K562 (cell line): ENCODE measurements around the gene ZC3H13. TPM values are rescaled to one million over a fixed set of nuclear protein-coding genes. Genes with fewer than 3 reads are reported as not detected.

ENCODE experiments used
- ADNP ChIP-seq: fragments of 200-800 bp; sonication (Bioruptor generic); IDR thresholded peaks from 2 replicates; pipeline ENCODE4 v1.6.1; 2016; ENCODE audit warnings: missing genetic modification characterization, missing compliant biosample characterization
- CBX1 ChIP-seq: sonication (generic); IDR thresholded peaks from 2 replicates; pipeline ENCODE4 v1.6.1; 2016; ENCODE audit warnings: antibody characterized with exemption, low read depth, mild to moderate bottlenecking
- NFE2 ChIP-seq: IDR thresholded peaks from 2 replicates; pipeline ENCODE4 v1.6.1; 2014; ENCODE audit warnings: antibody characterized with exemption, low read depth
- RBFOX2 ChIP-seq: fragments of 200-400 bp; formaldehyde crosslinking; IDR thresholded peaks from 2 replicates; pipeline ENCODE4 v1.6.1; 2017; ENCODE audit warnings: low read depth, mild to moderate bottlenecking, low read length, moderate library complexity
- RBM15 ChIP-seq: fragments of 200-400 bp; formaldehyde crosslinking; IDR thresholded peaks from 2 replicates; pipeline ENCODE4 v1.6.1; 2018; ENCODE audit warnings: mild to moderate bottlenecking, low read length, moderate library complexity; ENCODE audit not compliant: insufficient read depth
- TEAD2 ChIP-seq: fragments of 450-650 bp; IDR thresholded peaks from 2 replicates; pipeline ENCODE4 v1.6.1; 2016; ENCODE audit warnings: missing genetic modification characterization, control low read depth, missing compliant biosample characterization
- ZNF354B ChIP-seq: fragments of 250-450 bp; sonication (Bioruptor Pico); IDR thresholded peaks from 2 replicates; pipeline ENCODE4 v1.4.0; 2020
- ZNF561 ChIP-seq: fragments of 450-650 bp; formaldehyde crosslinking; conservative IDR thresholded peaks from 2 replicates; pipeline ENCODE4 v1.4.0; 2020; ENCODE audit warnings: mild to moderate bottlenecking, moderate library complexity
- ZNF668 ChIP-seq: fragments of 250-450 bp; sonication (Bioruptor Pico); IDR thresholded peaks from 2 replicates; pipeline ENCODE4 v1.8.0; 2022; ENCODE audit warnings: mild to moderate bottlenecking, inconsistent platforms
- polyA plus RNA-seq, 8 experiments: library from polyadenylated mRNA; depleted of rRNA in 4 of 8; stranded (reverse) in 5 of 8; unstranded in 3 of 8; fragments of >200 nt; fragmentation: Nextera tagmentation in 2 of 8; fragmentation: Illumina TruSeq in 1 of 8; extraction: Ambion mirVana in 2 of 8; extraction: Trizol in 1 of 8; gene quantifications; 2 replicates each; pipeline versions ENCODE4 v1.2.1 to v1.2.3, GENCODE V29; 2011 to 2014; ENCODE audit warnings: inconsistent platforms in 1 of 8, missing spikeins in 1 of 8
- total RNA-seq, 7 experiments: library from RNA; depleted of rRNA in 6 of 7; stranded (reverse); fragments of >200 nt in 6 of 7; fragmentation: Illumina TruSeq in 2 of 7; extraction: Trizol in 2 of 7; gene quantifications; 2 replicates each; pipeline versions ENCODE4 v1.2.1 to v1.2.3, GENCODE V29; 2011 to 2021; ENCODE audit warnings: low replicate concordance in 1 of 7
- TF ChIP-seq, protein P1 (sequence below), 2 experiments: fragments of 450-650 bp in 1 of 2; sonication (generic) in 1 of 2; formaldehyde crosslinking in 1 of 2; IDR thresholded peaks in 1 of 2; conservative IDR thresholded peaks in 1 of 2; 2 replicates each; pipeline versions ENCODE4 v1.6.1 to v1.8.1; 2016 to 2023; ENCODE audit warnings: mild to moderate bottlenecking in 2 of 2, moderate library complexity in 2 of 2, inconsistent platforms in 1 of 2, missing genetic modification reagents in 1 of 2
- TF ChIP-seq, protein P2 (sequence below): sonication (generic); formaldehyde crosslinking; IDR thresholded peaks from 2 replicates; pipeline ENCODE4 v1.8.1; 2023; ENCODE audit warnings: missing genetic modification reagents, mild to moderate bottlenecking, borderline replicate concordance
- TF ChIP-seq, protein P3 (sequence below), 2 experiments: fragments of 450-650 bp; IDR thresholded peaks; 2 replicates each; pipeline ENCODE4 v1.6.1; 2016; ENCODE audit warnings: mild to moderate bottlenecking in 2 of 2, borderline replicate concordance in 1 of 2, low read depth in 1 of 2, moderate library complexity in 1 of 2

Gene ZC3H13
- total and polyA plus RNA-seq, 9 of the 15 experiments (the other 6 are each of a cell fraction or from before 2014, with no cell fraction given): 4.9 to 27.6 (median 12.1) TPM

DNA sequence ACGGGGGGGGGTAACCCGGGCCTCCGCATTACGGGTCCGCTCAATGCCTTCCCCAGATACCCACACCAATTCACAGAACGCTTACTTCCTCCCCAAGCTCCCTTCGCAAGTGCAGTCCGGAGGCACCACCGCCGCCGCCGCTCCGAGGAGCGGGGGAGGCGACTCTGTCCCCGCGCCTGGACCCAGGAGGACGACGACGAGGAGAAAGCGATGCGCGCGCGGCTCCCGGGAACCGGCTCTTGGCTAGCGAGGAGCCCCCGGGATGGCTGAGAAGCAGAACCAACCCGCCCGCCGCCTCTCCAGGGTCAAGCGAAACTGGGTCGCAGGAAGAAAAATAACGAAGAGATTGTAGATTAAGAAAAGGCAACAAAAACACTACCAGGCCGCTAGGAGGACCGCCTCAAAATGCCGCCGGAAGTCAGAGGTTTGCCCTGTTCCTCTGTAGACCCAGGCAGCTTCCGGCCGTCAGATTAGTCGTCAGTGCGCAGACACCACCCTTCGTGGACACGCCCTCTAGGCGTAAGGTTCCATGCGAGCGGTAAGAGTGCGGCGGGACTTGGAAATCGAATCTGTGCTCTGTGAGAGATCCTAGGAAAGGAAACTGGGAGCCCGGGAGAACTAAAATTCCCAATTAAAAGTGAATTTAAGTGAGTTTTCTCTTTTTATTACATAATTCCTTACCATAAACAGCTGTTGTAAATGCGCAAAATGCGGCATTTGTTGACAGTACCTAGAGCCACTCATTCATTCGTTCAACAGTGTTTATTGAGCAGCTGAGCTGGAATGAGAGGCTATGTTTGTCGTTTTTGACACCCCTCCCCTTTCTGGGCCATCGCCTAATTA lies at the start of gene ZC3H13 (continued):
- TF ChIP-seq, protein P1, sequence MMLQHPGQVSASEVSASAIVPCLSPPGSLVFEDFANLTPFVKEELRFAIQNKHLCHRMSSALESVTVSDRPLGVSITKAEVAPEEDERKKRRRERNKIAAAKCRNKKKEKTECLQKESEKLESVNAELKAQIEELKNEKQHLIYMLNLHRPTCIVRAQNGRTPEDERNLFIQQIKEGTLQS (IDR thresholded peaks at IDR 0.05): no peak
- TF ChIP-seq, protein P1 (CRISPR knock-in tag; conservative IDR thresholded peaks at IDR 0.05): 0 out of 2 replicates have a peak, but pooled peaks have one; percentile 31
- TF ChIP-seq NFE2: no peak
- TF ChIP-seq RBFOX2: peak; percentile 90
- TF ChIP-seq, protein P2, sequence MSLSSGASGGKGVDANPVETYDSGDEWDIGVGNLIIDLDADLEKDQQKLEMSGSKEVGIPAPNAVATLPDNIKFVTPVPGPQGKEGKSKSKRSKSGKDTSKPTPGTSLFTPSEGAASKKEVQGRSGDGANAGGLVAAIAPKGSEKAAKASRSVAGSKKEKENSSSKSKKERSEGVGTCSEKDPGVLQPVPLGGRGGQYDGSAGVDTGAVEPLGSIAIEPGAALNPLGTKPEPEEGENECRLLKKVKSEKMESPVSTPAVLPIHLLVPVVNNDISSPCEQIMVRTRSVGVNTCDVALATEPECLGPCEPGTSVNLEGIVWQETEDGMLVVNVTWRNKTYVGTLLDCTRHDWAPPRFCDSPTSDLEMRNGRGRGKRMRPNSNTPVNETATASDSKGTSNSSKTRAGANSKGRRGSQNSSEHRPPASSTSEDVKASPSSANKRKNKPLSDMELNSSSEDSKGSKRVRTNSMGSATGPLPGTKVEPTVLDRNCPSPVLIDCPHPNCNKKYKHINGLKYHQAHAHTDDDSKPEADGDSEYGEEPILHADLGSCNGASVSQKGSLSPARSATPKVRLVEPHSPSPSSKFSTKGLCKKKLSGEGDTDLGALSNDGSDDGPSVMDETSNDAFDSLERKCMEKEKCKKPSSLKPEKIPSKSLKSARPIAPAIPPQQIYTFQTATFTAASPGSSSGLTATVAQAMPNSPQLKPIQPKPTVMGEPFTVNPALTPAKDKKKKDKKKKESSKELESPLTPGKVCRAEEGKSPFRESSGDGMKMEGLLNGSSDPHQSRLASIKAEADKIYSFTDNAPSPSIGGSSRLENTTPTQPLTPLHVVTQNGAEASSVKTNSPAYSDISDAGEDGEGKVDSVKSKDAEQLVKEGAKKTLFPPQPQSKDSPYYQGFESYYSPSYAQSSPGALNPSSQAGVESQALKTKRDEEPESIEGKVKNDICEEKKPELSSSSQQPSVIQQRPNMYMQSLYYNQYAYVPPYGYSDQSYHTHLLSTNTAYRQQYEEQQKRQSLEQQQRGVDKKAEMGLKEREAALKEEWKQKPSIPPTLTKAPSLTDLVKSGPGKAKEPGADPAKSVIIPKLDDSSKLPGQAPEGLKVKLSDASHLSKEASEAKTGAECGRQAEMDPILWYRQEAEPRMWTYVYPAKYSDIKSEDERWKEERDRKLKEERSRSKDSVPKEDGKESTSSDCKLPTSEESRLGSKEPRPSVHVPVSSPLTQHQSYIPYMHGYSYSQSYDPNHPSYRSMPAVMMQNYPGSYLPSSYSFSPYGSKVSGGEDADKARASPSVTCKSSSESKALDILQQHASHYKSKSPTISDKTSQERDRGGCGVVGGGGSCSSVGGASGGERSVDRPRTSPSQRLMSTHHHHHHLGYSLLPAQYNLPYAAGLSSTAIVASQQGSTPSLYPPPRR (CRISPR knock-in tag): no peak
- no peak for TF ChIP-seq TEAD2
- TF ChIP-seq, protein P3, sequence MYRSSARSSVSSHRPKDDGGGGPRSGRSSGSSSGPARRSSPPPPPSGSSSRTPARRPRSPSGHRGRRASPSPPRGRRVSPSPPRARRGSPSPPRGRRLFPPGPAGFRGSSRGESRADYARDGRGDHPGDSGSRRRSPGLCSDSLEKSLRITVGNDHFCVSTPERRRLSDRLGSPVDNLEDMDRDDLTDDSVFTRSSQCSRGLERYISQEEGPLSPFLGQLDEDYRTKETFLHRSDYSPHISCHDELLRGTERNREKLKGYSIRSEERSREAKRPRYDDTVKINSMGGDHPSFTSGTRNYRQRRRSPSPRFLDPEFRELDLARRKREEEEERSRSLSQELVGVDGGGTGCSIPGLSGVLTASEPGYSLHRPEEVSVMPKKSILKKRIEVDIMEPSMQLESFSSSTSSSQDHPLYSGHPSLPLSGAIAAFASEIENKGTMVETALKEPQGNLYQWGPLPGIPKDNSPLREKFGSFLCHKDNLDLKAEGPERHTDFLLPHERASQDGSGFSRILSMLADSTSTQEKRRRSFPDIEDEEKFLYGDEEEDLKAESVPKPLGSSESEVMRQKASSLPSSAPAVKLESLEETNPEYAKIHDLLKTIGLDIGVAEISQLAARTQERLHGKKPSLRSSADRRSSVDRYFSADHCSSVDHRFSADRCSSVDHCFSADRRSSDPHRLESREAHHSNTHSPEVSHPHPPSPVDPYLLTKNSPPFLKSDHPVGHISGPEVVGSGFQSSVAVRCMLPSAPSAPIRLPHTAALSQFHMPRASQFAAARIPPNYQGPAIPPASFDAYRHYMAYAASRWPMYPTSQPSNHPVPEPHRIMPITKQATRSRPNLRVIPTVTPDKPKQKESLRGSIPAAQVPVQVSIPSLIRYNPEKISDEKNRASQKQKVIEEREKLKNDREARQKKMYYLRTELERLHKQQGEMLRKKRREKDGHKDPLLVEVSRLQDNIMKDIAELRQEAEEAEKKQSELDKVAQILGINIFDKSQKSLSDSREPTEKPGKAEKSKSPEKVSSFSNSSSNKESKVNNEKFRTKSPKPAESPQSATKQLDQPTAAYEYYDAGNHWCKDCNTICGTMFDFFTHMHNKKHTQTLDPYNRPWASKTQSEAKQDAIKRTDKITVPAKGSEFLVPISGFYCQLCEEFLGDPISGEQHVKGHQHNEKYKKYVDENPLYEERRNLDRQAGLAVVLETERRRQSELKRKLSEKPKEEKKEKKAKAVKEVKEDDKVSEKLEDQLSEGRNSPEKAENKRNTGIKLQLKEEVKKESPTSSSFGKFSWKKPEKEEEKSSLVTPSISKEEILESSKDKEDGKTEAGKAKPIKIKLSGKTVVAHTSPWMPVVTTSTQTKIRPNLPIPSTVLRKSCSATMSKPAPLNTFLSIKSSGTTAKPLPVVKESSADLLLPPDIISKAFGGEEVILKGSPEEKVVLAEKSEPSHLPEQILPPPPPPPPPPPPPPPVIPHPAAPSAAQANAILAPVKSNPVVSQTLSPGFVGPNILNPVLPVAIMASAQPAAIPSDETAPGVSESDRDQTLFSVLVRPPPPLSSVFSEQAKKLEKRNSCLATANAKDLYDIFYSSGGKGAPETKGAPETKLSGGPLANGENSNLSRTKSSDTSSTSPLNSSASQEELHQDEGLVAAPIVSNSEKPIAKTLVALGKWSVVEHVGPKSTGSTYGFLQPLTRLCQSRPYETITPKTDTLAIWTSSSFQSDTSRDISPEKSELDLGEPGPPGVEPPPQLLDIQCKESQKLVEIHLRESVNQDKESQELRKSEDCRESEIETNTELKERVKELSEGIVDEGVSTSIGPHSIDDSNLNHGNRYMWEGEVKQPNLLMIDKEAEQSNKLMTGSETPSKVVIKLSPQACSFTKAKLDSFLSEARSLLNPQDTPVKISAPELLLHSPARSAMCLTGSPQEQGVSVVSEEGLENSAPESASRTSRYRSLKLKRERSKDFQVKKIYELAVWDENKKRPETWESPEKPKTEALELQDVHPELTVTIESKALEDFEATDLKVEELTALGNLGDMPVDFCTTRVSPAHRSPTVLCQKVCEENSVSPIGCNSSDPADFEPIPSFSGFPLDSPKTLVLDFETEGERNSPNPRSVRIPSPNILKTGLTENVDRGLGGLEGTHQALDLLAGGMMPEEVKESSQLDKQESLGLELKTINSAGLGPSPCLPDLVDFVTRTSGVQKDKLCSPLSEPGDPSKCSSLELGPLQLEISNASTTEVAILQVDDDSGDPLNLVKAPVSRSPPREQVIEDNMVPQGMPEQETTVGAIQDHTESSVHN (IDR thresholded peaks at IDR 0.05; ENCODE audit: borderline replicate concordance in 1 of 2, low read depth in 1 of 2): no peak
- TF ChIP-seq ZNF668 (CRISPR knock-in tag): no peak
- TF ChIP-seq ZNF561: no peak
- TF ChIP-seq RBM15: no peak
- TF ChIP-seq ZNF354B (CRISPR knock-in tag): no peak
- no peak for TF ChIP-seq ADNP
- TF ChIP-seq CBX1: 0 out of 2 replicates have a peak, but pooled peaks have one; percentile 57
